Central memory CD8-positive, alpha-beta T cell (primary cell): ENCODE results near the gene NMT1.
"Not testable (repeated sequence)": the region's sequence is repeated elsewhere in the genome, so short reads cannot be mapped to it uniquely, and the experiment has no call there.

Source experiments
- ATAC-seq: fragments of 150-1000 bp; cut with Tn5 transposase; replicated peaks from 2 replicates; pipeline ENCODE4 v1.10.0; 2022; ENCODE audit warnings: mild to moderate bottlenecking, moderate FRiP score, moderate number of reproducible peaks; ENCODE audit not compliant: poor library complexity, severe bottlenecking; ENCODE audit errors: extremely low read depth
- DNase-seq, 2 donors: peaks; one replicate each; pipeline ENCODE4 v3.0.0; 2021; ENCODE audit warnings: low spot score in 2 of 2
- H3K27ac Mint-ChIP-seq: one replicate; pipeline ENCODE4 v1.8.0; 2022; ENCODE audit warnings: low read depth, mild to moderate bottlenecking, moderate library complexity, mixed read lengths
- H3K27me3 Mint-ChIP-seq: one replicate; pipeline ENCODE4 v1.8.0; 2022; ENCODE audit warnings: mixed read lengths
- H3K36me3 Mint-ChIP-seq: one replicate; pipeline ENCODE4 v1.8.0; 2022; ENCODE audit warnings: mild to moderate bottlenecking, moderate library complexity, mixed read lengths; ENCODE audit not compliant: insufficient read depth
- H3K4me1 Mint-ChIP-seq: one replicate; pipeline ENCODE4 v1.8.0; 2022; ENCODE audit warnings: mixed read lengths
- H3K4me3 Mint-ChIP-seq: one replicate; pipeline ENCODE4 v1.8.0; 2022; ENCODE audit warnings: mild to moderate bottlenecking, moderate library complexity, mixed read lengths
- H3K9me3 Mint-ChIP-seq: one replicate; pipeline ENCODE4 v1.8.0; 2022; ENCODE audit warnings: mixed read lengths

NMT1 gene

DNA sequence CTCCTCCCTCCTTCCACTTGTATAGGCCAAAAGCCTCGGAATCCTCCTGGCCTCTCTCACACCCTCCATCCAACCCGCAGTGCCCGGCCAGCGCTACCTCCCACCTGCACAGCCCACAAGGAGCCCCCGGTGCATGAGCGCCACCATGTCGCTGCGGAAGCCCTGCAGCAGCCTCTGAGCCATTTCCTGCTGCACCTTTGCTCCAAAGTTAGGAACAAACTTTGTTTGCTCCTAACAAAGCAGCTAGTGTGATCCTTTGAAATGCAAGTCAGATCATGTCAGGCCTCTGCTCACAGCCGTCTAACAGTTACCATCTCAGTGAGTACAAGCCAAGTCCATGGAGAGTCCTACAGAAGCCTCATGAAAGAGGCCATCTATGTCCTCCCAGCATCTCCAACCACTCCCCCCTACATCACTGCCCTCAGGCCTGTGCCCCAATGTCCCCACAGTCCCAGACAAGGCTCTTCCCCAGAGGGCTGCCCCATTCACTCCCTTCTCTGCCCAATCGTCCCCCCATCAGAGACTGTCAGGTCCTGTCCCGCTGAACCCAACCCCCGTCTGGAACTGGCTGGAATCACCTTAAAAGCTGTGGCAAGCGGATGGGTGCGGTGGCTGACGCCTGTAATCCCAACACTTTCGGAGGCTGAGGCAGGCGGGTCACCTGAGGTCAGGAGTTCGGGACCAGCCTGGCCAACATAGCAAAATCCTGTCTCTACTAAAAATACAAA lies 17.1 kb upstream of the NMT1 start:
- Mint-ChIP-seq H3K9me3 (no peaks in the 10 kb centered on the region), H3K27ac (no peak overlapping the region), H3K36me3 (peaks cover 1% of the 10 kb centered on the region), H3K27me3 (no peaks in the 10 kb centered on the region), H3K4me3 (no peak overlapping the region), H3K4me1 (peaks cover 8% of the 10 kb centered on the region)
- ATAC-seq (no peak), DNase-seq (no peak)

DNA sequence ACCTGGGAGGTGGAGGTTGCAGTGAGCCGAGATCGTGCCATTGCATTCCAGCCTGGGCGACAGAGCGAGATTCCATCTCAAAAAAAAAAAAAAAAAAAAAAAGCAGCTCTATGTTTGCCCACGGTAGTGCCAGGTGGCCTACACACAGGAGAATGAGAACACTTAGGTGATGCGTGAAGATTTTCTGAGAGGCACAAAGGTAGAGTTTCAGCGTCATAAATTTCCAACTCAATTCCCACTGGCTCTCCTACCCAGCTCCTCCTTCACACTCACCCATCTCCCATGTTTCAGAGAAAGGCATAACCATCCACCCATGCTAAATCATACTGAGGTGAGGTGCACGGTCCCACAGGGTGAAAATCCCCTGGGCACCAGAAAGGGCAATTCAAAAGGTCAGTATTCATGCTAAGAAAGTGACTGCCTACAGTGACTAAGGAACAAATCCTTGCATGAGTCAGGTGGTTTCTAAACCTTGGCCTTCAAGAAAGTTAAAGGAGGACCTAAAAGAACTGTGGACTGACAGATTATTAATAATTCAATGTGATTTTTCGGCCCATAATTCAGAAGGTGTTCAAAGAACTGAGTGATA lies 14.5 kb upstream of the NMT1 start:
- H3K36me3 Mint-ChIP-seq, result peaks cover 4% of the 10 kb centered on the region
- H3K27me3 Mint-ChIP-seq, result no peaks in the 10 kb centered on the region
- no peak overlapping the region for H3K27ac Mint-ChIP-seq
- H3K4me1 Mint-ChIP-seq, result peaks cover 18% of the 10 kb centered on the region
- no peaks in the 10 kb centered on the region for H3K9me3 Mint-ChIP-seq
- DNase-seq (no peak), ATAC-seq (no peak)
- H3K4me3 Mint-ChIP-seq, result no peak overlapping the region

DNA sequence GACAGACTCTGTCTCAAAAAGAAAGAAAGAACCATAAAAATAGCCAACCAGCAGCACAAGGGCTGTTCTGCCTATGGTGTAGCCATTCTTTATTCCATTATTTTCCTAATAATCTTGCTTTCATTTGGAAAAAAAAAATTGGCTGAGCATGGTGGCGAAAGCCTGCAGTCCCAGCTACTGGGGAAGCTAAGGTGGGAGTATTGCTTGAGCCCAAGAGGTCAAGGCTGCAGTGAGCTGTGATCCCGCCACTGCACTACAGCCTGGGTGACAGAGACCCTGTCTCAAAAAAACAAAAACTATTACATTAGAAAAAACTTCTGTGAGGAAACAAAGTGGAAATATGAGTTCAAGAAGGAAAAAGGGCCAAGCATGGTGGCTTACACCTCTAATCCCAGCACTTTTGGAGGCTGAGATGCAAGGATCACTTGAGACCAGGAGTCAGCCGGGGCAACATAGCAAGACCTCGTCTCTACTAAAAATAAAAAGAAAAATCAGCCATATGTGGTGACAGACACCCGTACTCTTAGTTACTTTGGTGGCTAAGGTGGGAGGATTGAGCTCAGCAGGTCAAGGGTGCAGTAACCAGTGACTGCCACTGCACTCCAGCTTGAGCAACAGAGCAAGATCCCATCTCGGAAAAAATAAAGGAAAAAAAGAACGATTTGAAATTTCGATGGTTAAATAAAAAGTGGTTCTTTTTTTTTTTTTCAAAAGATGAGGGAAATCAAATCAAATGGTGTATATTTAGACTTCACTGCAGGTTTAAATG lies 12.1 kb upstream of the NMT1 start:
- H3K4me1 Mint-ChIP-seq, result peaks cover 16% of the 10 kb centered on the region
- peak overlapping the region; percentile 94 for H3K27ac Mint-ChIP-seq
- peaks cover 9% of the 10 kb centered on the region for H3K36me3 Mint-ChIP-seq
- ATAC-seq (no peak), DNase-seq (no peak)
- no peaks in the 10 kb centered on the region for H3K27me3 Mint-ChIP-seq
- H3K4me3 Mint-ChIP-seq, result peak overlapping the region; percentile 45
- H3K9me3 Mint-ChIP-seq, result no peaks in the 10 kb centered on the region

DNA sequence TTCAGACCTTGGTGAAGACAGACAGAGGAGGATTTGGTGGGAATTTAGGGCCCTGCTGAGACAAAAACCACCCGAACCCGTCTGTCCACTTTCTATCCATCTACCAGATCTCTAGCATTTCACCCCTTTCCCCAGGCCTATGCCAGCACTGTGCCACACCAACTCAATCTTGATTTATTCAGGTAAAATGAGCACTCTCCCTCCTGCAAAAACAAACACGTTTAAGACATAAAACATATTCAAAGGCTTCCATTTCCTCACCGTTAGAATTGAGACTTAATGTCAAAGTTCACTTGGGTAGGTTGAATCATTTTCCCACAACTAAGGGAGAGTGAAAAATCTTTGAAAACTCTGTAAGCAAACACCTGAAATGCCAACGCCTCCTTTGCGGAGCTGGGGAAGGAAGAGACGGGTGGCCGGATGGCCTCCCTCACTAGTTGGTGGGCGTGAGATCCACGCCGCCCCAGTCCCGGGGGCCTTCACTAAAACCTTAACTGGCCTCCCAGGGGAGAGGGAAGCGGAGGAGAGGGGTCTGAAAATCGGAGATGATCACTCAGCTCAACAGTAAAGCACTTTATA lies 10.5 kb upstream of the NMT1 start:
- Mint-ChIP-seq H3K9me3 (no peaks in the 10 kb centered on the region), H3K27ac (peak overlapping the region; percentile 94), H3K36me3 (peaks cover 10% of the 10 kb centered on the region), H3K4me3 (peak overlapping the region; percentile 91), H3K4me1 (peaks cover 16% of the 10 kb centered on the region), H3K27me3 (no peaks in the 10 kb centered on the region)
- peak; percentile 3 for ATAC-seq
- DNase-seq, result no peak

DNA sequence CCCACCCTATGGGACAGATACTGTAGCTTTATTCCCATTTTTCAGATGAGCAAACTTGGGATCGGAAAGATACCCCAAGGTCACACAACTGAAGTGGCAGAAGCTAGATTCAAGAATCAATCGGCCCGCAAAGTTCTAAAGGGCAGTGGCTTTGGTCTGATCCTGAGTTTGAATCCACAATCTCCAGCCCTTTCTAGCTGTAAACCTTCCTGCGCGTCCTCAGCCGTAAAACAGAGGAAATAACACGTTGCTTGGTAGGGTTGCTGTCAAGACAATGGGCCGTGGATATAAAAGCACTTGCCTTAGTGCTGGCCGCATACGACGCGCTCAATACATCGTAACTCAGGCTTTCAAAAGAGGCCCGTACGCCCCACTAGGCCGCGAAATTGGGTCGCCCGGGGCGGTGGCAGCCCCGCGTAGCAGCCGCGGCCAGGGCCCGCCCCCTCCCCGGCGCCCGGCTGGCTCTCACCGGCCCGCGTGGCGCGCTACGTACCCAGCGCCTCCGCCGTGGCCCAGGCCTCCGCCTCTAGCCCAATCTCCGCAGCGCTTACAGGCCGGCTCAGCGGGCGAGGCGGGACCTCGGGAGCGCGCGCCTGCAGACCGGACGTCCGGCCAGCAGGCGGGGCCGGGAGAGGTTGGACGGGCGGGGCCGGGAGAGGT lies 9.9 kb upstream of the NMT1 start, which contains the start of gene DCAKD:
Gene DCAKD, minus strand, starts transcription at position 573 of the 660 bp plus-strand sequence. CDS start 16,747 bp downstream, outside the sequence.
- Mint-ChIP-seq H3K4me1 (peaks cover 16% of the 10 kb centered on the region), H3K27ac (peak within 1 kb of the TSS; percentile 94), H3K27me3 (no peaks in the 10 kb centered on the region), H3K4me3 (peak within 1 kb of the TSS; percentile 91), H3K9me3 (no peaks in the 10 kb centered on the region), H3K36me3 (peaks cover 10% of the 10 kb centered on the region)
- peak; percentile 89 for ATAC-seq
- DNase-seq, result peak; percentile 70 to 79

DNA sequence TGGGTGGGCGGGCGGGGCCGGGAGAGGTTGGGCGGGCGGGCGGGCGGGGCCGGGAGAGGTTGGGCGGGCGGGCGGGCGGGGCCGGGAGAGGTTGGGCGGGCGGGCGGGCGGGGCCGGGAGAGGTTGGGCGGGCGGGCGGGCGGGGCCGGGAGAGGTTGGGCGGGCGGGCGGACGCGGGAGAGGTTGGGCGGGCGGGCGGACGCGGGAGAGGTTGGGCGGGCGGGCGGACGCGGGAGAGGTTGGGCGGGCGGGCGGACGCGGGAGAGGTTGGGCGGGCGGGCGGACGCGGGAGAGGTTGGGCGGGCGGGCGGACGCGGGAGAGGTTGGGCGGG lies 9.4 kb upstream of the NMT1 start:
- peak overlapping the region; percentile 91 for H3K4me3 Mint-ChIP-seq
- H3K36me3 Mint-ChIP-seq, result peaks cover 10% of the 10 kb centered on the region
- not testable (repeated sequence) for H3K9me3 Mint-ChIP-seq, H3K27me3 Mint-ChIP-seq, H3K27ac Mint-ChIP-seq, ATAC-seq, DNase-seq
- H3K4me1 Mint-ChIP-seq, result peaks cover 16% of the 10 kb centered on the region

DNA sequence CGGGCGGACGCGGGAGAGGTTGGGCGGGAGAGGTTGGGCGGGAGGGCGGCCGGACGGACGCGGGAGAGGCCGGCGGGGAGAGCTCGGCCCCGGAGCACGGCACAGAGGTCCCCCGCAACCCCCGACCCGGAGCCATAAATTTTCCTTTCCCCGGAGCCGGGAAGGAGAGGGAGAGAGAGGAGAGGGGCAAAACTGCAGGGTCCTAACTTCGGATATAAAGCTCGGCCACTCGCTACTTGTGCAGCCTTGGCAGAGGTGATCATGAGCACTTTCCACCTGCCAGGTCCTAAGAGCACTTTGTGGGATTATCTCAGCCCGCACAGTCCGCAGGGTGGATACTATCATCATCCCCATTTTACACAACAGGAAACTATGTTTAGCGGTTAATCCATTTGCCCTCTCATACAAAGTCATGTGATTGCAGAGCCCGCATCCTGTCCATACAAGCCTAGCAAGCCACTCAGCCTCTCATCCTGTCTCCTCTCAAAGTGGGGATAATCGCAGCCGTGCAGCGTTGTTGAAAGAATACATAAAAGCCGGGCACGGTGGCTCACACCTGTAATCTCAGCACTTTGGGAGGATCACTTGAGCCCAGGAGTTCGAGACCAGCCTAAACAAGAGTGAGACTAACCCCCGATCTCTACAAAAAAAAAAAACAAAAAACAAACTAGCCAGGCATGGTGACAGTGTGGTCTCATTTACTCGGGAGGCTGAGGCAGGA lies 8.9 kb upstream of the NMT1 start:
- peak in 1 of 2 donors; percentile 37 for DNase-seq
- H3K36me3 Mint-ChIP-seq, result peaks cover 10% of the 10 kb centered on the region
- peak overlapping the region; percentile 72 for H3K4me3 Mint-ChIP-seq
- H3K9me3 Mint-ChIP-seq, result no peaks in the 10 kb centered on the region
- peak overlapping the region; percentile 76 for H3K27ac Mint-ChIP-seq
- ATAC-seq, result peak; percentile 55
- H3K27me3 Mint-ChIP-seq, result no peaks in the 10 kb centered on the region
- H3K4me1 Mint-ChIP-seq, result peaks cover 16% of the 10 kb centered on the region

DNA sequence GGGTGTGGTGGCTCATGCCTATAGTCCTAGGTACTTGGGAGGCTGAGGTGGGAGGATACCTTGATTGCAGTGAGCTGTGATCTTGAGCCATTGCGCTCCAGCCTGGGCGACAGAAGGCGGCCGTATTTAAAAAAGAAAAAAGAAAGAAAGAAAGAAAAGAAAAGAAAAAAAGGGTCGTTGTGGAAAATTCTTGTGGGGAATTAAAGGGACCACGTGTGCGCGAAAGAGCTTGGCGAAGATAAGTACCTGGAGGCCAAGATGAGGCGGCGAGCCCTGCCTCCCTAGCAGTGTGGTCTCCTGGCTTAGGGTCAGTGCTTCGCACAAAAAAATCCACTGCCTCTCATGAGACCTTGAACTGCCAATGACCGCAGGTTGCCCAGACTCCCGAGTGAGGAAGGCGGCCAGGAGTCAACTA lies 728 bp upstream of the NMT1 start:
- Mint-ChIP-seq H3K36me3 (peaks cover 11% of the 10 kb centered on the region), H3K27ac (peak overlapping the region; percentile 96), H3K27me3 (no peaks in the 10 kb centered on the region), H3K9me3 (no peaks in the 10 kb centered on the region), H3K4me1 (peaks cover 42% of the 10 kb centered on the region), H3K4me3 (peak overlapping the region; percentile 88)
- ATAC-seq (no peak), DNase-seq (no peak)

DNA sequence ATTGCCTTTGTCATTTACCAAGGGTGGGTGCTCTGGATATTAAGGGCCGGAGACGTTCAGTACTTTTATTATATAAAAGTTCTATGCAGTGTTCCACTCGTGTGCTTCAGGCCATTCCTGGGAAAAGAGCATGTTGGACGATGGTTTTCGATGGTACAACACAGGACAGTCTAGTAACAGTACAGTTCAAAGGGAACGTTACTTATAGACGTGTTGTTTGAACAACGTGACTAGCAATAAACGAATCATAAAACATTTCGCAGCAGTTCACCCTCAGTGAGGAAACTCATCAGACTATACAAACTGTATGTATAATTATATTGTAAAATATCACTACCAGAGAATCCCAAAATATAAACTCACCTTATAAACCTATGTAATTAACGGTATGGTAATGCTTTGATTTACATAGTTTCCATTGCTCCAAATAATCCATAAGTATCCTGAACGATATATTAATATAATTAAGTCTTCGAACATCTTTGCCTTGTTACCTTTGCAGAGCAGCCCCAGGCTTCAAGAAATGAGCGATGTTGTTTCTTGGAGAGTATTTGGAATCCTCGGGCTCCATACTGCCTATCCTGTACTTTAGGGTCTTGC lies 589 bp downstream of the NMT1 start:
- Mint-ChIP-seq H3K36me3 (peaks cover 10% of the 10 kb centered on the region), H3K4me1 (peaks cover 42% of the 10 kb centered on the region), H3K9me3 (no peaks in the 10 kb centered on the region), H3K27me3 (no peaks in the 10 kb centered on the region), H3K4me3 (peak overlapping the region; percentile 88), H3K27ac (peak overlapping the region; percentile 96)
- DNase-seq (no peak), ATAC-seq (no peak)

DNA sequence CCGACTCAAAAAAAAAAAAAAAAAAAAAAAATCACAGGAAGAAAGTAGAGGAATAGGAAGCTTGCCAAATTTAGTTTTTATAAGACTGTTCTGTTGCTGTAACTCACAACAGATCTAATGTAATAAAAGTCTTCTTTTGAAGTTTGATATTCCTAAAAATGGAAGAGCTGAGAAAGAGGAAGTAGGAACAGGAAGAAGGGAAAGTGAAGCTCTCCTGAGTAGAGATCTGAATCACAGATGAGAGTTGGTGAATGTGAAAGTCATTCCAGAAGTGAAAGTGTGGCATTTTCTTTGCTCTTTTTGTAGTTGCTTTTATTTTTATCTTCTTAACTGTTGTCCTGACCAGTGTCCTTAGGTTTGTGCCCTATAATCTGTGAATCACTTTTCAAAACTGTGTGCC lies 2.1 kb downstream of the NMT1 start:
- no peaks in the 10 kb centered on the region for H3K27me3 Mint-ChIP-seq
- H3K9me3 Mint-ChIP-seq, result no peaks in the 10 kb centered on the region
- DNase-seq (no peak), ATAC-seq (no peak)
- no peak overlapping the region for H3K27ac Mint-ChIP-seq
- peaks cover 53% of the 10 kb centered on the region for H3K4me1 Mint-ChIP-seq
- H3K36me3 Mint-ChIP-seq, result peaks cover 8% of the 10 kb centered on the region
- H3K4me3 Mint-ChIP-seq, result no peak overlapping the region

DNA sequence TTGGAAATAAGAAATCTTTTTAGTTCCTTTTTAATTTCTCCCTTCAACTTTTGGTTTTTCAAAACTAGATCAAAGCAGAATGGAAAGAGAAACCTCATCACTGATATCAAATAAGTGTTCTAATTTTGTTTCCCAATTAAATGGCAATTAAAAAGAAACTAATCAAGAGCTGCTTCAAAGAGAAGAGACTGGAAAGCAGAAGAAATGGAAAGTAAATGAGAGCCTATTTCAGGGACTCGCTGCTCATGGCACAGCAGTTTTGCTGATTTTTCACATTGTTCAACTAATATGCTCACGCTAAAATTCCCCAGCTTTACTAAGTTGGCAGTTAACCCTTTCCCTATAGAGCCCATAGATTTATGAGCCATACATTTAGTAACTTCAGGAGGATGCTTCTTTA lies 6.5 kb downstream of the NMT1 start:
- H3K4me1 Mint-ChIP-seq, result peaks cover 26% of the 10 kb centered on the region
- H3K4me3 Mint-ChIP-seq, result no peak overlapping the region
- no peaks in the 10 kb centered on the region for H3K9me3 Mint-ChIP-seq
- no peak for DNase-seq
- no peak for ATAC-seq
- peak overlapping the region; percentile 19 for H3K27ac Mint-ChIP-seq
- H3K27me3 Mint-ChIP-seq, result no peaks in the 10 kb centered on the region
- H3K36me3 Mint-ChIP-seq, result peaks cover 12% of the 10 kb centered on the region
